H9 (cell line): ENCODE results near the gene UNC5A. TPM values are rescaled to one million over a fixed set of nuclear protein-coding genes. Genes with fewer than 3 reads are reported as not detected.

ENCODE experiments used
- DNase-seq: peaks from one replicate; pipeline ENCODE4 v3.0.0-alpha.2; 2017
- H2AFZ ChIP-seq: one replicate; pipeline ENCODE4 v1.6.1; 2013; ENCODE audit warnings: mild to moderate bottlenecking, low read length, control low read depth, moderate library complexity
- H2AK5ac ChIP-seq: 2 replicates; pipeline ENCODE4 v1.6.1; 2013; ENCODE audit warnings: low read length, control low read depth, mixed read lengths; ENCODE audit not compliant: insufficient read length
- H2BK120ac ChIP-seq: one replicate; pipeline ENCODE4 v1.6.1; 2013; ENCODE audit warnings: low read depth, mild to moderate bottlenecking, low read length, control low read depth, inconsistent platforms; ENCODE audit not compliant: poor library complexity, severe bottlenecking
- H2BK12ac ChIP-seq: 2 replicates; pipeline ENCODE4 v1.6.1; 2013; ENCODE audit warnings: low read length, control low read depth, mixed read lengths, low read depth; ENCODE audit not compliant: insufficient read length
- H2BK15ac ChIP-seq: 2 replicates; pipeline ENCODE4 v1.6.1; 2013; ENCODE audit warnings: low read depth, low read length, control low read depth
- H2BK20ac ChIP-seq: one replicate; pipeline ENCODE4 v1.6.1; 2013; ENCODE audit warnings: low read depth, mild to moderate bottlenecking, low read length, control low read depth, inconsistent platforms; ENCODE audit not compliant: poor library complexity, severe bottlenecking
- H2BK5ac ChIP-seq: 2 replicates; pipeline ENCODE4 v1.6.1; 2013; ENCODE audit warnings: low read length, control low read depth, mixed read lengths; ENCODE audit not compliant: insufficient read length
- H3K14ac ChIP-seq: 2 replicates; pipeline ENCODE4 v1.6.1; 2013; ENCODE audit warnings: low read length, control low read depth; ENCODE audit not compliant: insufficient read depth
- H3K18ac ChIP-seq: 2 replicates; pipeline ENCODE4 v1.6.1; 2013; ENCODE audit warnings: low read depth, mild to moderate bottlenecking, mixed read lengths, low read length, control low read depth; ENCODE audit not compliant: insufficient read length
- H3K23ac ChIP-seq: 2 replicates; pipeline ENCODE4 v1.6.1; 2013; ENCODE audit warnings: low read length, control low read depth, mixed read lengths, low read depth; ENCODE audit not compliant: insufficient read length
- H3K23me2 ChIP-seq: 2 replicates; pipeline ENCODE4 v1.6.1; 2013; ENCODE audit warnings: low read depth, mild to moderate bottlenecking, mixed read lengths, low read length, control low read depth; ENCODE audit not compliant: insufficient read length, poor library complexity, severe bottlenecking
- H3K27ac ChIP-seq: 2 replicates; pipeline ENCODE4 v1.5.1; 2013; ENCODE audit warnings: low read length, control low read depth, mixed read lengths, low read depth; ENCODE audit not compliant: insufficient read length
- H3K27me3 ChIP-seq: 2 replicates; pipeline ENCODE4 v1.6.1; 2013; ENCODE audit warnings: low read length, control low read depth, inconsistent platforms; ENCODE audit not compliant: insufficient read depth
- H3K4ac ChIP-seq: 2 replicates; pipeline ENCODE4 v1.6.1; 2013; ENCODE audit warnings: low read depth, mild to moderate bottlenecking, control low read depth, inconsistent platforms, low read length, moderate library complexity
- H3K4me1 ChIP-seq: 2 replicates; pipeline ENCODE4 v1.6.1; 2013; ENCODE audit warnings: low read length, control low read depth, inconsistent platforms; ENCODE audit not compliant: insufficient read depth
- H3K4me2 ChIP-seq: 2 replicates; pipeline ENCODE4 v1.6.1; 2013; ENCODE audit warnings: low read length, control low read depth, mixed read lengths; ENCODE audit not compliant: insufficient read length, insufficient read depth
- H3K56ac ChIP-seq: 2 replicates; pipeline ENCODE4 v1.6.1; 2013; ENCODE audit warnings: low read depth, mild to moderate bottlenecking, mixed read lengths, low read length, control low read depth; ENCODE audit not compliant: insufficient read length
- H3K79me1 ChIP-seq: 2 replicates; pipeline ENCODE4 v1.6.1; 2013; ENCODE audit warnings: low read depth, mild to moderate bottlenecking, moderate library complexity, low read length, control low read depth, inconsistent platforms; ENCODE audit not compliant: insufficient read depth, poor library complexity, severe bottlenecking
- H3K79me2 ChIP-seq: 2 replicates; pipeline ENCODE4 v1.6.1; 2013; ENCODE audit warnings: low read length, control low read depth, inconsistent platforms; ENCODE audit not compliant: insufficient read depth
- H3K9ac ChIP-seq: 2 replicates; pipeline ENCODE4 v1.6.1; 2013; ENCODE audit warnings: low read length, control low read depth, mixed read lengths; ENCODE audit not compliant: insufficient read length; ENCODE audit errors: extremely low read depth
- H3K9me3 ChIP-seq: one replicate; pipeline ENCODE4 v1.6.1; 2013; ENCODE audit warnings: low read depth, low read length, inconsistent platforms; ENCODE audit not compliant: control insufficient read depth
- H3T11ph ChIP-seq: one replicate; pipeline ENCODE4 v1.6.1; 2013; ENCODE audit warnings: mild to moderate bottlenecking, low read length, control low read depth, inconsistent platforms
- H4K20me1 ChIP-seq: one replicate; pipeline ENCODE4 v1.6.1; 2013; ENCODE audit not compliant: control insufficient read depth, insufficient read length, insufficient read depth
- H4K5ac ChIP-seq: 2 replicates; pipeline ENCODE4 v1.6.1; 2013; ENCODE audit warnings: low read depth, mild to moderate bottlenecking, mixed read lengths, low read length, control low read depth; ENCODE audit not compliant: insufficient read length
- H4K8ac ChIP-seq: replicated peaks from 2 replicates; pipeline ENCODE4 v1.6.1; 2013; ENCODE audit warnings: low read length, control low read depth, mixed read lengths, low read depth; ENCODE audit not compliant: insufficient read length
- H4K91ac ChIP-seq: 2 replicates; pipeline ENCODE4 v1.6.1; 2013; ENCODE audit warnings: low read depth, mild to moderate bottlenecking, moderate library complexity, mixed read lengths, low read length, control low read depth; ENCODE audit not compliant: insufficient read length
- H3K27ac Mint-ChIP-seq, 3 experiments: 2 replicates in 2 of 3; 3 replicates in 1 of 3; pipeline ENCODE4 v1.8.0; 2020 to 2021; ENCODE audit warnings: mixed read lengths in 3 of 3, mild to moderate bottlenecking in 1 of 3, moderate library complexity in 1 of 3
- H3K27me3 Mint-ChIP-seq: 2 replicates; pipeline ENCODE4 v1.8.0; 2021; ENCODE audit warnings: low read depth, mild to moderate bottlenecking, moderate library complexity, mixed read lengths
- H3K36me3 Mint-ChIP-seq, 3 experiments: 2 replicates in 2 of 3; 3 replicates in 1 of 3; pipeline ENCODE4 v1.8.0; 2020 to 2021; ENCODE audit warnings: low read depth in 3 of 3, mixed read lengths in 3 of 3; ENCODE audit not compliant: insufficient read depth in 1 of 3
- H3K4me1 Mint-ChIP-seq, 2 experiments: 2 replicates each; pipeline ENCODE4 v1.8.0; 2020; ENCODE audit warnings: mixed read lengths in 2 of 2
- H3K4me3 Mint-ChIP-seq, 2 experiments: 2 replicates in 1 of 2; 3 replicates in 1 of 2; pipeline ENCODE4 v1.8.0; 2020 to 2021; ENCODE audit warnings: mild to moderate bottlenecking in 2 of 2, mixed read lengths in 2 of 2, moderate library complexity in 1 of 2
- H3K9me3 Mint-ChIP-seq, 2 experiments: 2 replicates in 1 of 2; 3 replicates in 1 of 2; pipeline ENCODE4 v1.8.0; 2020; ENCODE audit warnings: mild to moderate bottlenecking in 2 of 2, mixed read lengths in 2 of 2, moderate library complexity in 1 of 2
- CTCF ChIP-seq: fragments of 200-600 bp; sonication (generic); conservative IDR thresholded peaks from 3 replicates; pipeline ENCODE4 v1.8.0; 2021; ENCODE audit warnings: antibody characterized with exemption, mild to moderate bottlenecking
- WGBS: extraction: QIAGEN DNeasy Blood & Tissue Kit; methylation state at CpG from one replicate; pipeline ENCODE4 v1.1.7; 2013; ENCODE audit warnings: missing lambda C conversion rate, low lambda C conversion rate, mixed read lengths; ENCODE audit not compliant: insufficient read length; ENCODE audit errors: extremely low coverage; 5-methylcytosine and 5-hydroxymethylcytosine counted together
- total RNA-seq: library from RNA; stranded (reverse); gene quantifications from 2 replicates; pipeline ENCODE4 v1.2.1, GENCODE V29; 2021

The UNC5A gene
- total RNA-seq, 1 experiment from 2014 or later: 4.4 TPM

GRCh38 chr5:176868126-176868525 lies 57.8 kb downstream of the UNC5A start:
- no peak overlapping the region for H3K18ac ChIP-seq
- H3K9me3 ChIP-seq: no peaks in the 10 kb centered on the region
- peaks cover 25 to 37% of the 10 kb centered on the region in 2 experiments for H3K4me1 Mint-ChIP-seq
- no peak overlapping the region for H2BK12ac ChIP-seq
- H3K4me2 ChIP-seq: no peak overlapping the region
- H3K79me1 ChIP-seq: no peaks in the 10 kb centered on the region
- no peak overlapping the region for H2BK15ac ChIP-seq
- no peak overlapping the region for H3K4ac ChIP-seq
- H2BK20ac ChIP-seq: no peak overlapping the region
- H3K14ac ChIP-seq: no peak overlapping the region
- H4K91ac ChIP-seq: no peak overlapping the region
- no peak overlapping the region for H2AK5ac ChIP-seq
- no peak overlapping the region for H3K27ac ChIP-seq
- no peak overlapping the region for H4K5ac ChIP-seq
- H3K56ac ChIP-seq: no peak overlapping the region
- H3K27me3 Mint-ChIP-seq: peaks cover 4% of the 10 kb centered on the region
- no peak overlapping the region for H2AFZ ChIP-seq
- H3T11ph ChIP-seq: no peak overlapping the region
- H3K36me3 Mint-ChIP-seq: no peaks in the 10 kb centered on the region
- H3K27ac Mint-ChIP-seq: no peak overlapping the region; a peak in 1 of 7 replicates
- H4K8ac ChIP-seq: no peak overlapping the region
- H2BK5ac ChIP-seq: no peak overlapping the region
- H3K23ac ChIP-seq: no peak overlapping the region
- H3K27me3 ChIP-seq: no peaks in the 10 kb centered on the region
- no peak overlapping the region for H3K4me3 Mint-ChIP-seq
- no CpG with 5 or more reads among the region's 14 CpGs for WGBS
- H3K9ac ChIP-seq: no peak overlapping the region
- H3K79me2 ChIP-seq: no peaks in the 10 kb centered on the region
- H4K20me1 ChIP-seq: peaks cover 4% of the 10 kb centered on the region
- peaks cover 2% of the 10 kb centered on the region; the same call in 1 of the 2 replicates for H3K4me1 ChIP-seq
- TF ChIP-seq CTCF: no peak
- no peaks in the 10 kb centered on the region for H3K9me3 Mint-ChIP-seq
- DNase-seq: no peak
- no peak overlapping the region for H2BK120ac ChIP-seq
- H3K23me2 ChIP-seq: no peaks in the 10 kb centered on the region
